Liver (tissue), 9 donors: ENCODE results near the gene APIP. TPM values are rescaled to one million over a fixed set of nuclear protein-coding genes. Genes with fewer than 3 reads are reported as not detected.
"Not testable (repeated sequence)": the region's sequence is repeated elsewhere in the genome, so short reads cannot be mapped to it uniquely, and the experiment has no call there.

ENCODE experiments used
- DNase-seq: peaks from one replicate; pipeline ENCODE4 v3.0.0-alpha.2; 2017; ENCODE audit warnings: low spot score
- H3K27ac ChIP-seq, 2 donors: one replicate each; pipeline ENCODE4 v1.7.0; 2013; ENCODE audit warnings: inconsistent platforms in 2 of 2, low read length in 2 of 2, control low read depth in 1 of 2, low read depth in 1 of 2, mild to moderate bottlenecking in 1 of 2
- H3K27me3 ChIP-seq, 4 donors: one replicate each; pipeline versions ENCODE4 v1.6.1 to v1.7.0; 2013; ENCODE audit warnings: low read length in 3 of 4, inconsistent platforms in 1 of 4, mild to moderate bottlenecking in 1 of 4, moderate library complexity in 1 of 4; ENCODE audit not compliant: control insufficient read depth in 4 of 4, insufficient read depth in 4 of 4
- H3K36me3 ChIP-seq, 4 donors: one replicate each; pipeline versions ENCODE4 v1.6.1 to v1.7.0; 2013; ENCODE audit warnings: low read length in 3 of 4, mild to moderate bottlenecking in 3 of 4, low read depth in 1 of 4, moderate library complexity in 1 of 4; ENCODE audit not compliant: control insufficient read depth in 4 of 4, insufficient read depth in 3 of 4
- H3K4me1 ChIP-seq, 4 donors: one replicate each; pipeline versions ENCODE4 v1.6.1 to v1.7.0; 2013; ENCODE audit warnings: low read length in 3 of 4, mild to moderate bottlenecking in 3 of 4, moderate library complexity in 1 of 4; ENCODE audit not compliant: control insufficient read depth in 4 of 4, insufficient read depth in 4 of 4
- H3K4me3 ChIP-seq, 3 donors: one replicate each; pipeline versions ENCODE4 v1.6.1 to v1.7.0; 2013; ENCODE audit warnings: low read length in 3 of 3, control low read depth in 1 of 3, low read depth in 1 of 3, mild to moderate bottlenecking in 1 of 3
- H3K9ac ChIP-seq, 2 donors: one replicate each; pipeline ENCODE4 v1.7.0; 2013; ENCODE audit warnings: low read length in 2 of 2, mild to moderate bottlenecking in 2 of 2, moderate library complexity in 2 of 2, control low read depth in 1 of 2, low read depth in 1 of 2
- H3K9me3 ChIP-seq, 4 donors: one replicate each; pipeline versions ENCODE4 v1.6.1 to v1.7.0; 2013; ENCODE audit warnings: low read length in 3 of 4; ENCODE audit not compliant: control insufficient read depth in 4 of 4
- EGR1 ChIP-seq, 2 donors: IDR thresholded peaks; 2 replicates each; pipeline ENCODE4 v1.6.1; 2016 to 2018; ENCODE audit warnings: antibody characterized with exemption in 2 of 2, low read depth in 2 of 2
- FOXA1 ChIP-seq: IDR thresholded peaks from 2 replicates; pipeline ENCODE4 v1.6.1; 2016; ENCODE audit warnings: antibody characterized with exemption
- FOXA2 ChIP-seq: IDR thresholded peaks from 2 replicates; pipeline ENCODE4 v1.6.1; 2016; ENCODE audit warnings: antibody characterized with exemption
- HNF4A ChIP-seq, 2 donors: conservative IDR thresholded peaks; 2 replicates each; pipeline ENCODE4 v1.6.1; 2016; ENCODE audit warnings: antibody characterized with exemption in 2 of 2, mild to moderate bottlenecking in 2 of 2
- HNF4G ChIP-seq: IDR thresholded peaks from 2 replicates; pipeline ENCODE4 v1.6.1; 2016; ENCODE audit warnings: antibody characterized with exemption
- NR2F2 ChIP-seq: IDR thresholded peaks from 2 replicates; pipeline ENCODE4 v1.6.1; 2016; ENCODE audit warnings: antibody characterized with exemption
- RAD21 ChIP-seq, 2 donors: IDR thresholded peaks; 2 replicates each; pipeline ENCODE4 v1.6.1; 2016; ENCODE audit warnings: antibody characterized with exemption in 2 of 2, mild to moderate bottlenecking in 2 of 2
- RXRA ChIP-seq, 2 donors: IDR thresholded peaks; 2 replicates each; pipeline ENCODE4 v1.6.1; 2017 to 2018; ENCODE audit warnings: antibody characterized with exemption in 2 of 2, mild to moderate bottlenecking in 1 of 2
- TAF1 ChIP-seq: conservative IDR thresholded peaks from 2 replicates; pipeline ENCODE4 v1.6.1; 2016; ENCODE audit warnings: antibody characterized with exemption, mild to moderate bottlenecking
- ZBTB33 ChIP-seq: IDR thresholded peaks from 2 replicates; pipeline ENCODE4 v1.6.1; 2016; ENCODE audit warnings: antibody characterized with exemption
- WGBS: extraction: QIAGEN DNeasy Blood & Tissue Kit; methylation state at CpG from one replicate; pipeline ENCODE4 v1.1.7; 2013; 5-methylcytosine and 5-hydroxymethylcytosine counted together
- polyA plus RNA-seq, 2 donors: library from polyadenylated mRNA; stranded (reverse) in 1 of 2; unstranded in 1 of 2; fragments of 200-250 nt in 1 of 2; fragments of >200 nt in 1 of 2; fragmentation: Nextera tagmentation in 1 of 2; extraction: Ambion mirVana in 1 of 2; gene quantifications; one replicate each; pipeline versions ENCODE4 v1.2.1 to v1.2.3, GENCODE V29; 2013 to 2015
- total RNA-seq, 2 donors: library from RNA; depleted of rRNA; stranded (reverse); fragments of >200 nt; gene quantifications; one replicate each; pipeline ENCODE4 v1.2.3, GENCODE V29; 2014
- TF ChIP-seq, protein P1 (sequence below): IDR thresholded peaks from 2 replicates; pipeline ENCODE4 v1.6.1; 2016; ENCODE audit warnings: antibody characterized with exemption, mild to moderate bottlenecking
- TF ChIP-seq, protein P2 (sequence below): IDR thresholded peaks from 2 replicates; pipeline ENCODE4 v1.6.1; 2016; ENCODE audit warnings: antibody characterized with exemption
- TF ChIP-seq, protein P3 (sequence below): fragments of 150-350 bp; IDR thresholded peaks from 2 replicates; pipeline ENCODE4 v1.5.1; 2017; ENCODE audit warnings: improper control_type of control experiment, low read depth, low read length; ENCODE audit not compliant: missing input control
- donor health status: healthy.
- donor health status: healthy.
- donor health status: healthy.
- donor health status: healthy.
- donor health status: healthy.

APIP gene
- total and polyA plus RNA-seq, 4 donors: 13.4 to 26.3 (median 16.5) TPM

- 7% methylated on average over 34 of the region's 34 CpGs for WGBS
- Histone ChIP-seq H3K27ac (peak overlapping the region; percentile 93 to 96), H3K36me3 (no peaks in the 10 kb centered on the region), H3K4me1 (peaks cover 2 to 29% (median 20%) of the 10 kb centered on the region in 4 donors), H3K4me3 (peak overlapping the region; percentile 50 to 90 (median 86)), H3K9me3 (no peaks in the 10 kb centered on the region), H3K9ac (peak overlapping the region; percentile 58 to 97), H3K27me3 (no peaks in the 10 kb centered on the region)
- no peak for DNase-seq
- TF ChIP-seq FOXA1 (no peak), RAD21 (IDR thresholded peaks at IDR 0.05) (no peak), HNF4G (no peak), NR2F2 (no peak), EGR1 (IDR thresholded peaks at IDR 0.05; ENCODE audit: low read depth in 2 of 2) (no peak), ZBTB33 (no peak), TAF1 (no peak), HNF4A (conservative IDR thresholded peaks at IDR 0.05) (no peak), RXRA (IDR thresholded peaks at IDR 0.05) (no peak), FOXA2 (no peak)
- TF ChIP-seq, protein P1, sequence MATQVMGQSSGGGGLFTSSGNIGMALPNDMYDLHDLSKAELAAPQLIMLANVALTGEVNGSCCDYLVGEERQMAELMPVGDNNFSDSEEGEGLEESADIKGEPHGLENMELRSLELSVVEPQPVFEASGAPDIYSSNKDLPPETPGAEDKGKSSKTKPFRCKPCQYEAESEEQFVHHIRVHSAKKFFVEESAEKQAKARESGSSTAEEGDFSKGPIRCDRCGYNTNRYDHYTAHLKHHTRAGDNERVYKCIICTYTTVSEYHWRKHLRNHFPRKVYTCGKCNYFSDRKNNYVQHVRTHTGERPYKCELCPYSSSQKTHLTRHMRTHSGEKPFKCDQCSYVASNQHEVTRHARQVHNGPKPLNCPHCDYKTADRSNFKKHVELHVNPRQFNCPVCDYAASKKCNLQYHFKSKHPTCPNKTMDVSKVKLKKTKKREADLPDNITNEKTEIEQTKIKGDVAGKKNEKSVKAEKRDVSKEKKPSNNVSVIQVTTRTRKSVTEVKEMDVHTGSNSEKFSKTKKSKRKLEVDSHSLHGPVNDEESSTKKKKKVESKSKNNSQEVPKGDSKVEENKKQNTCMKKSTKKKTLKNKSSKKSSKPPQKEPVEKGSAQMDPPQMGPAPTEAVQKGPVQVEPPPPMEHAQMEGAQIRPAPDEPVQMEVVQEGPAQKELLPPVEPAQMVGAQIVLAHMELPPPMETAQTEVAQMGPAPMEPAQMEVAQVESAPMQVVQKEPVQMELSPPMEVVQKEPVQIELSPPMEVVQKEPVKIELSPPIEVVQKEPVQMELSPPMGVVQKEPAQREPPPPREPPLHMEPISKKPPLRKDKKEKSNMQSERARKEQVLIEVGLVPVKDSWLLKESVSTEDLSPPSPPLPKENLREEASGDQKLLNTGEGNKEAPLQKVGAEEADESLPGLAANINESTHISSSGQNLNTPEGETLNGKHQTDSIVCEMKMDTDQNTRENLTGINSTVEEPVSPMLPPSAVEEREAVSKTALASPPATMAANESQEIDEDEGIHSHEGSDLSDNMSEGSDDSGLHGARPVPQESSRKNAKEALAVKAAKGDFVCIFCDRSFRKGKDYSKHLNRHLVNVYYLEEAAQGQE: no peak
- TF ChIP-seq, protein P2, sequence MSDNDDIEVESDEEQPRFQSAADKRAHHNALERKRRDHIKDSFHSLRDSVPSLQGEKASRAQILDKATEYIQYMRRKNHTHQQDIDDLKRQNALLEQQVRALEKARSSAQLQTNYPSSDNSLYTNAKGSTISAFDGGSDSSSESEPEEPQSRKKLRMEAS: no peak
- TF ChIP-seq, protein P3, sequence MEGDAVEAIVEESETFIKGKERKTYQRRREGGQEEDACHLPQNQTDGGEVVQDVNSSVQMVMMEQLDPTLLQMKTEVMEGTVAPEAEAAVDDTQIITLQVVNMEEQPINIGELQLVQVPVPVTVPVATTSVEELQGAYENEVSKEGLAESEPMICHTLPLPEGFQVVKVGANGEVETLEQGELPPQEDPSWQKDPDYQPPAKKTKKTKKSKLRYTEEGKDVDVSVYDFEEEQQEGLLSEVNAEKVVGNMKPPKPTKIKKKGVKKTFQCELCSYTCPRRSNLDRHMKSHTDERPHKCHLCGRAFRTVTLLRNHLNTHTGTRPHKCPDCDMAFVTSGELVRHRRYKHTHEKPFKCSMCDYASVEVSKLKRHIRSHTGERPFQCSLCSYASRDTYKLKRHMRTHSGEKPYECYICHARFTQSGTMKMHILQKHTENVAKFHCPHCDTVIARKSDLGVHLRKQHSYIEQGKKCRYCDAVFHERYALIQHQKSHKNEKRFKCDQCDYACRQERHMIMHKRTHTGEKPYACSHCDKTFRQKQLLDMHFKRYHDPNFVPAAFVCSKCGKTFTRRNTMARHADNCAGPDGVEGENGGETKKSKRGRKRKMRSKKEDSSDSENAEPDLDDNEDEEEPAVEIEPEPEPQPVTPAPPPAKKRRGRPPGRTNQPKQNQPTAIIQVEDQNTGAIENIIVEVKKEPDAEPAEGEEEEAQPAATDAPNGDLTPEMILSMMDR: no peak
Measured at GRCh38 chr11:34915136-34916014, 804 bp downstream of the APIP start.

DNA sequence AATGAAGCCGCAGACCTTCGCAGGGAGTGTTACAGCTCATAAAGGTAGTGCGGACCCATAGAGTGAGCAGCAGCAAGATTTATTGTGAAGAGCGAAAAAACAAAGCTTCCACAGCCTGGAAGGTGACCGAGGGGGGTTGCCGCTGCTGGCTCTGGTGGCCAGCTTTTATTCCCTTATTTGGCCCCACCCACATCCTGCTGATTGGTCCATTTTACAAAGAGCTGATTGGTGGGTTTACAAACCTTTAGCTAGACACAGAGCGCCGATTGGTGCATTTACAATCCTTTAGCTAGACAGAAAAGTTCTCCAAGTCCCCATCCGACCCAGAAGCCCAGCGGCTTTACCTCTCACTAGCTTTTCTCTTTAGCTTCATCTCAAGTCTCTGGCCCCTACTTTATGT is 2.6 kb downstream of the APIP start:
- WGBS: 99% methylated on average over 10 of the region's 10 CpGs
- not testable (repeated sequence) for H3K27me3 ChIP-seq, H3K9ac ChIP-seq, H3K36me3 ChIP-seq, H3K4me3 ChIP-seq, DNase-seq, H3K27ac ChIP-seq, H3K9me3 ChIP-seq
- H3K4me1 ChIP-seq: peaks cover 4 to 37% (median 24%) of the 10 kb centered on the region in 4 donors
